ENCODE measurements around the gene CRIP1. TPM values are rescaled to one million over a fixed set of nuclear protein-coding genes. Genes with fewer than 3 reads are reported as not detected.

Gene CRIP1
- total RNA-seq, 1 donor from 2014 or later = 112 TPM

- Mint-ChIP-seq H3K27me3 (no peaks in the 10 kb centered on the region), H3K9me3 (no peaks in the 10 kb centered on the region), H3K4me3 (no peak overlapping the region), H3K36me3 (ENCODE audit: low read depth) (peaks cover 33% of the 10 kb centered on the region), H3K27ac (no peak overlapping the region), H3K4me1 (no peaks in the 10 kb centered on the region)
- ATAC-seq (ENCODE audit: low read depth) = no peak
- no peak for DNase-seq
- POLR2A ChIA-PET = no interaction called here
- TF ChIP-seq CTCF (IDR thresholded peaks at IDR 0.05) = no peak
- intact Hi-C loops (cut with micrococcal nuclease) = no loop called here
- CTCF ChIA-PET = no interaction called here
Measured at GRCh38 chr14:105460616-105461015, 26.1 kb upstream of the CRIP1 start.

DNA sequence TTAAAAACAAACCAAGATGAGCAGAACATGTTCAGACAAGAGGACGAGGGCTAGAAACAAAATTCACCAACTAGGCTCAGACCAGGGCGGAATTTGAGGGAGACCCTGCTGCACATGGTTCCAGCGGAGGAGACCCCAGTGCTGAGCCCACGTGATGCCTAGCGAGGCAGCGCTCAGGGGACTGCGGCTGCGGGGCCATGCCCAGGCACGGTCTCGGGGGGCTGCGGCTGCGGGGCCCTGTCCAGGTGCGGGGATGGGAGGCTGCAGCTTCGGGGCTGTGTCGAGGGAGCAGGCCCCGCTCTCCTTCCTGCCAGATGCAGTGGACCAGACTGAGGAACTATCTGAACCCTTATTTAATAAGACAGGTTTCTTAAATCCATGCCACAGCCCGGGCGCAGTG is 24.8 kb upstream of the CRIP1 start:
- Mint-ChIP-seq H3K4me1 (no peaks in the 10 kb centered on the region), H3K27ac (no peak overlapping the region), H3K27me3 (no peaks in the 10 kb centered on the region), H3K4me3 (no peak overlapping the region), H3K36me3 (ENCODE audit: low read depth) (peaks cover 28% of the 10 kb centered on the region), H3K9me3 (no peaks in the 10 kb centered on the region)
- TF ChIP-seq CTCF (IDR thresholded peaks at IDR 0.05) = no peak
- intact Hi-C loops (cut with micrococcal nuclease) = no loop called here
- ATAC-seq (ENCODE audit: low read depth) = no peak
- DNase-seq = no peak
- ChIA-PET CTCF (no interaction called here), POLR2A (no interaction called here)

- Mint-ChIP-seq H3K4me3 (no peak overlapping the region), H3K9me3 (no peaks in the 10 kb centered on the region), H3K36me3 (ENCODE audit: low read depth) (peaks cover 34% of the 10 kb centered on the region), H3K27ac (no peak overlapping the region), H3K4me1 (no peaks in the 10 kb centered on the region), H3K27me3 (no peaks in the 10 kb centered on the region)
- POLR2A ChIA-PET = no interaction called here
- ATAC-seq (ENCODE audit: low read depth) (no peak), DNase-seq (no peak)
- TF ChIP-seq CTCF (IDR thresholded peaks at IDR 0.05) = no peak
- CTCF ChIA-PET = no interaction called here
- intact Hi-C loops (cut with micrococcal nuclease) = no loop called here
Measured at GRCh38 chr14:105464501-105464900, 22.2 kb upstream of the CRIP1 start.

GRCh38 chr14:105465209-105466031 is 21.3 kb upstream of the CRIP1 start:
- TF ChIP-seq CTCF (IDR thresholded peaks at IDR 0.05) = no peak
- ATAC-seq (ENCODE audit: low read depth) = no peak
- CTCF ChIA-PET = no interaction called here
- intact Hi-C loops (cut with micrococcal nuclease) = no loop called here
- H3K36me3 Mint-ChIP-seq (ENCODE audit: low read depth) = peaks cover 38% of the 10 kb centered on the region
- H3K4me3 Mint-ChIP-seq = no peak overlapping the region
- H3K4me1 Mint-ChIP-seq = no peaks in the 10 kb centered on the region
- POLR2A ChIA-PET = no interaction called here
- no peaks in the 10 kb centered on the region for H3K27me3 Mint-ChIP-seq
- H3K27ac Mint-ChIP-seq = no peak overlapping the region
- H3K9me3 Mint-ChIP-seq = no peaks in the 10 kb centered on the region
- no peak for DNase-seq

GRCh38 chr14:105466531-105467248 is 20.0 kb upstream of the CRIP1 start:
- ATAC-seq (ENCODE audit: low read depth) (no peak), DNase-seq (no peak)
- CTCF ChIA-PET = no interaction called here
- Mint-ChIP-seq H3K27me3 (no peaks in the 10 kb centered on the region), H3K9me3 (no peaks in the 10 kb centered on the region), H3K27ac (no peak overlapping the region), H3K4me1 (no peaks in the 10 kb centered on the region), H3K4me3 (no peak overlapping the region), H3K36me3 (ENCODE audit: low read depth) (peaks cover 29% of the 10 kb centered on the region)
- POLR2A ChIA-PET = no interaction called here
- intact Hi-C loops (cut with micrococcal nuclease) = no loop called here
- no peak for TF ChIP-seq CTCF (IDR thresholded peaks at IDR 0.05)
